ENCODE measurements around the gene SLC1A2. TPM values are rescaled to one million over a fixed set of nuclear protein-coding genes. Genes with fewer than 3 reads are reported as not detected.

SLC1A2 gene
- polyA plus RNA-seq, 4 donors = 0.27 to 0.92 (median 0.43) TPM

DNA sequence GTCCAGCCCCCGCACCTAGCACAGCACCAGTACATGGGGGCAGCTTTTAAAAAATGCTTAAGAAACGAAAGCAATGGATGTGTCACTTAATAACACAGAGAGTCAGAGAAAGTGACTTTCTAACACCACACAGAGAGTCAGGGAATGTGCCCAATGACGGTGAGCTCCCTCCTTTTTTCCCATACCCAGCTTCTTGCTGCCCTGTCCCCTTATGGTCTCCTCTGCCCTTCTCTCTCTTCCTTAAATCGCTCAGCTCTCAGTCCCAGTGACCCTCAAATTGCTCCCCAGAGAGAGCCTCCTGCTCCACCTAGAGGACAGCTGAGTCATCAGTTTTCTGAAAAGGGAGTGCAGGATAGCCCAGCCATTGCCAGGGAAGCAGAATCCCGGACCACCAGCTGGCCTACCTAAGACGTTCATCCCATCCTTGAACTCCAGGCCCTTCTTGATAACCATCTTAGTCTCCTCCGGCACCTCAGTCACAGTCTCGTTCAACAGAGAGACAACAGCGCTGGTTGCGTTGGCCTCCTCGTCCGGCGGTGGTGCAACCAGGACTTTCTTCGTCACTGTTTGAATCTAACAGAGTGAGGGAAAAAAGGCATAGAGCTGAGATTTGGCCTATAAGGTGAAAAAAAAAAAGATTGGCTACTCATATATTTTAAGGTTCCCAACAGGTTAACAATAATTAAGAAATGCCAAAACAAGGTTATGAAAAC, 113.5 kb downstream of the SLC1A2 start:
- peak in 3 of 4 donors; percentile 26 to 29 (median 27) for DNase-seq (ENCODE audit: low read depth in 4 of 4, low spot score in 2 of 4)

DNA sequence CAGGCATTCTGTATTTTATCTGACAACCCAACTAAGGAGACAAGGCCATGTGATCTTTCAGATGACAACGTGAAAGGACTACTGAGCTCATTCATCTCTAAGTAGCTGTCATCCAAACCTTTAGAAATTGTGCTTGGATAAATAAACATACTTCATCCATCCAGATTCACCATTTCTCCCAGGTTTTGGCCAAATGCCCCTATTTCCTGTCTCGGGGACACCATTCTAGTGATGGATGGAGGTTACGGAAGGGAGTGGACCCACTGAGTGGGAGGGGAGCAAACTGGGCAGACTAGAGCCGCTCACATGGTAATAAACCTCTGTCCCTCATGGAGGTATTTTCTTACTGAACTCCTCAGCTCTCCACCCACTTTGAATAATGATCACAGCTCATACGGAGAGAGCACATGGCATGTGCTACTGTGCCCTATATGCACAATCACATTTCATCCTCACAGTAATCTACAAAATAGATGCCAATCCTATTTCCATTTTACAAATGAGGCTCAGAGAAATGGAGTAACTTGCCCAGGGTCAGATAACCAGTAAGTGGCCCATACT, 114.4 kb downstream of the SLC1A2 start:
- DNase-seq (ENCODE audit: low read depth in 4 of 4, low spot score in 2 of 4) = peak in 1 of 4 donors; percentile 6

DNA sequence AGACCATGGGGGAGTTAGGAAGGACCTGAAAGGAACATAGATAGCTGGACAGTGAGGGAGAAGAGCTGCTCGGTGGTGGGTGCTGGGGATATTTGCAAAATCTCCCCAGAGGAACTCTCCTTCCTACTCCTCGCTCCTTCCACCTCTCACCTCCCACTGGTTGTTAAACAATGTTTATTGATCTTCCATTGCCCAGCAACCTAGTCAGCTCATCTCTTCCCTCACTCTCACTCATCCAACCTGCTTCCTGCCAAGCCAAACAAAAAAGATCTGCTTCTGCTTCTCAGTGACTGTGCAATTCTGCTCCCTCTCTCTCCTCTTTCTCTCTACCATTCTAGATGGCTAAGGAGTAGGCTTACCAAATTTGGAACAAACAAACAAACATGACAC, 115.0 kb downstream of the SLC1A2 start:
- no peak for DNase-seq (ENCODE audit: low read depth in 4 of 4, low spot score in 2 of 4)

DNA sequence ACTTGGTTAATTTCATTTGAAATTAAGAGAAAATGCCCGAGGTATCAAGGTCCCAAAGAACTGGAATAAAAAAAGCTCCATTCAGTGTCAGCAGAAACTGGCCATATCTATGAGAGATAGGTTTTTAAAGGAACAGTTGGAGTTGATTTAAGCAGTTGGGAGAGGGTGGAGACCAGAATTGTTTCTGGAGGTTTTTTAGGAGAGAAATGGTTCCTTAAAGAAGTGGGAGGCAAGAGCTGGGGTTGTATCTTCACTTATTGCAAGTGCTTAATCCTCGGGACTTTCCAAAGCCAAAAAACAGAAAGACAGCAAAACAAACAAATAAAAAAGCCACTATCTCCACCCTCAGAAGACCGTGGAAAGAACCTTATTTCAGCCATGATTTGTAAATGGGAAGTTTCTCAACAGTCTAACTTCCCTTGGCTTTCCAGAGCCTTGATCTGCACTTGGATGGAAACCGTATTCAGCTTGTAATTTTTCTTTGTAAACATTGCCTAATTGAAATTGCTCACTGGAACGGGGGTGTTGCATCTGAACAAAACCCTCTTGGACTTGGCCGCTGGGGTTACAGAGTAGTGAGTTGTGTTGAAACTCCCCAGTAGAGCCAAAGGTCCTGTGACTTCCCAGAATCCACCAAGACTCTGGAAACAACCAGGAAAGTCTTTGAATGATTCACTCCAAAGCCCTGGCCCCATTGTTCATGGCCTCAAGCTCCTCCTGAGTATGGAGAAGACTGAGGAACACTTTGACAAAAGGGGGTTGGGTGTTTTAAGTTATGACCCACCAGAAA, 115.6 kb downstream of the SLC1A2 start:
- no peak for DNase-seq (ENCODE audit: low read depth in 4 of 4, low spot score in 2 of 4)

DNA sequence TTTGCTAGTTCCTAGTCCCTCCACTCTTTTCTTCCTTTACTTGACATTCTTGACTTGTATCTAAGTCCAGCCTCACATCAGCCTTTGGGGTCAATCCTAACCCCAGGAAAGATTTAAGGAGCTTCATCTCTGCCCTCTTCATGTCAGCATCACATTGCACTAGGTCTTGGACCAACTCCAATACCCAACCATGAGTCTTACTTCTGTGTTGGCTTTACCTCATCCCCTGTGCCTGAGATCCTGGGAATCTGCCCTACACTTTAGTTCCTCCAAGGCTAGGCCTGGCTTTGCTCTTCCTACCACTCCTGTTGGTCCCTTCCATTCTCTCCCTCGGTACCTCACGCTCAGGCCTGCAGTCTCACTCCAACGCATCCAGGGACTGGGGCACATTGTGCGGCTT, 117.0 kb downstream of the SLC1A2 start:
- DNase-seq (ENCODE audit: low read depth in 4 of 4, low spot score in 2 of 4) = no peak

DNA sequence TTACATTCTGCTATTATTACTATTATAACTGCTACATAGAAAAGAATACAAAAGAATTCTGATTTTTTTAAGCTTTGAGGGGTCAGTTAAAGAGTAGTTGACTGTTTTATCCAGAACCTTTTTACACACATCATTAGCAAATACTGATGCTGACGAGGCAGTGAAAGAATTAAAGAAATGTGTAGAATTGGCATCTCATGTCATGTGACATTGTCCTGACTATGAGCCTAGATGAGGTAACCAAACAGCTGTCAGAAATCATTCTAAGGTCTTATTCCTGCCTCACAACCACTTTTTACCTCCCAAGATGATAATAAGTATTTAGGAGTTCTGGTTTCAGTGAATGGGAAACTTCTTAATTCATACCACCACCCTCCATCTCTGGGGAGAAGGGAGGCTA, 121.0 kb downstream of the SLC1A2 start:
- no peak for DNase-seq (ENCODE audit: low read depth in 4 of 4, low spot score in 2 of 4)

DNA sequence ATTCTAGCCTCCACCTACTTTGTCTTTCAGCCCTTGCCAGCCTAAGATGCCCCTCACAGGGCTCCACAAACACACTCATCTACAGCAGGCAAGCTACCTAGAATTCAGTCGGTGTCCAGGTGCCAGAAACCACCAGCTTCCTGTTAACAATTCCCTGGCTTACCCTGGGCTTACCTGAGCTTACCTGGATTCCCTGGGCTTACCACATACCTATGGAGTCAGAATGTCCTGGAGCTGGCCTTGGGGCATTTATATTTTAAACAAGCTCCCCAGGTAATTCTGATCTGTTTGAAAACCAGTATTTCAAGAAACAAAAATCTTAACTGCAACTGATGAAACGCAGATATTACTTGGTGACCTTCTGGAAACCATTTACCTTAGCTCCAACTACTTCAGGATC, 123.6 kb downstream of the SLC1A2 start:
- no peak for DNase-seq (ENCODE audit: low read depth in 4 of 4, low spot score in 2 of 4)

DNA sequence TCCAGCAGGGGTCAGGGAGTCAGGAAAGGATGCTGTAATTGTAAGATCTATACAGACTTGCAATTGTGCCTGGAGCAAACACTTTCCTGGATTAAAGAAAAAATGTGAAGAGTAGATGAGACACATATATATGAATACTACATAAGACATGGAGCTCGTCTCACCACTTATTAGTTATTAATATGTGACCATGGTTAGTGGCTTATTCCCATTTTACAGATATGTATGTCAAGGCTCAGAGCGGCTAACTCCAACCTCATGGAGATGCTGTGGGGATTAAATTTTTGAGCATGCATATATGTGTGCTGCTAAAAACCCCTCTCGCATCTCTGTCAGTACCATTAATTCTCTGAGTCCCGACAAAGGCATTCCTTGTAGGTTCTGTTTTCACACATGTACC, 125.7 kb downstream of the SLC1A2 start:
- no peak for DNase-seq (ENCODE audit: low read depth in 4 of 4, low spot score in 2 of 4)

DNA sequence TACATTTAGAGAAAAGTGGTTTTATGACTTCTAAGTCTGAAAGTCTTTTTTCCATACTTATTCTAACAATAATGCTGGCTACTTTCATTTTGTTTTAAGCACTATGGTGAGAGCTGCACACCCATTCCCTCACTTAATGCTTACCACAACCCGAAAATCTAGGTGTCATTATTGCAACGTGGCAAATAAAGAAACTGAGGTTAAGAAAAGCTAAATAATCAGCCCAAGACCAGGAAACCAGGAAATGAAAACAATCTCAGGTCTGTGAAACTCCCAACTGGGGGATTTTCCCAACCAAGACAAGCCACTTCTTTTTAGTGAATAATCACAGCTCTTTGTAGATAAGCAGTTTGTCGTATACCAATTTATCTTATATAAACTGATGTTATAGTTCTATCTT, 126.3 kb downstream of the SLC1A2 start:
- DNase-seq (ENCODE audit: low read depth in 4 of 4, low spot score in 2 of 4) = no peak

DNA sequence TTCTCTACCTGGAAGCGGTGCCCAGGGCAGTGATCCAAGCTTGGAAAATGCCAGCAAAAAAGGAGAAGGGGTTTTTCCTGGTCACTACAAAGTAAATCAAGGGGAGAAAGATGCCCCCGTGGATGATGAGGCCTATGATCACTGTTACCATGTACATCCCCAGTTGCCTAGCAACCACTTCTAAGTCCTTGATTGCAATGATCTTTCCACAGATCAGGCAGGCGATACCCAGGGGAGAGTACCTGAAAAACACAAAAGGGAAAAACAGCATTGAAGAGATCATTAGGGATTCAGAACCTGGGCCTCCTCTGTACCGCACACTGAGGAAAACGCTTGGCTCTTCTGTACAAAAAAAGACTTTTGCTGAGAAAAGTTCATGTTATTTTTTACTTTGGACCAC, 127.1 kb downstream of the SLC1A2 start:
- DNase-seq (ENCODE audit: low read depth in 4 of 4, low spot score in 2 of 4) = no peak

DNA sequence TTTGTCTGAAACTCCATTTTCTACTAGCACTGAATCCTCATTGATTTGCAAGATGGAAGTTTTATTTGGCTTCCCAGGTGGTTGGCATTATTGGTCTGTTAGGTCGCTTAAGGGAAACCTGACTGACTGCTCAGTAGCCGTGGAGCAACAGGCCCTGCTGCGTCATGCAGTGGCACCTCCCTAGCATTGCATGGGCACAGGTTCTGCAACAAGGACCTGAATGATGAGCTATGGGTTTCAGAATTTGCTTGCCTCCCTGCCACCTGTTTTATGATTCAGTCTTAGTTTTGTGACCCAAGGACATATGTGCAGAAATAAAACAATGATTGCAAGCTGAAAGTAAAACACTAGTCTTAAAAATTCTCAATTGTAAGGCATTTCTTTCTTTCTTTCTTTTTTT, 128.5 kb downstream of the SLC1A2 start:
- DNase-seq (ENCODE audit: low read depth in 4 of 4, low spot score in 2 of 4) = no peak

DNA sequence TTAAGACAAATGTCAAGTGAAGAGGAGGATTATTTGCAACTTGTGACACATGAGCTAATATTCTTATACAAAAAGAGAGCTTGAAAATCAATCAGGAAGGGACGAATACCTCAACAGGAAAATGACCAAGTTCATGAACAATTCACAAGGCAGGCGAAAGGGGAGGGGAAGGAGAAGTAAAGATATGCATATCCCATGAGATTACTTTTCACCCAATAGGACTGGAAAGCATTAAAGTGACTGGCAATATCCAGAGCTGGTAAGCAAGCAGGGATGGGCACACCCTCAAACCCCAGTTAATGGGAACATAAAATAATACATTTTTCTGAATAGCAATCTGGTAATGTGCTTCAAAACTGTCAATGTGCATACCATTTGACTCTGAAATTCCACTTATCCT, 129.5 kb downstream of the SLC1A2 start:
- DNase-seq (ENCODE audit: low read depth in 4 of 4, low spot score in 2 of 4) = no peak

DNA sequence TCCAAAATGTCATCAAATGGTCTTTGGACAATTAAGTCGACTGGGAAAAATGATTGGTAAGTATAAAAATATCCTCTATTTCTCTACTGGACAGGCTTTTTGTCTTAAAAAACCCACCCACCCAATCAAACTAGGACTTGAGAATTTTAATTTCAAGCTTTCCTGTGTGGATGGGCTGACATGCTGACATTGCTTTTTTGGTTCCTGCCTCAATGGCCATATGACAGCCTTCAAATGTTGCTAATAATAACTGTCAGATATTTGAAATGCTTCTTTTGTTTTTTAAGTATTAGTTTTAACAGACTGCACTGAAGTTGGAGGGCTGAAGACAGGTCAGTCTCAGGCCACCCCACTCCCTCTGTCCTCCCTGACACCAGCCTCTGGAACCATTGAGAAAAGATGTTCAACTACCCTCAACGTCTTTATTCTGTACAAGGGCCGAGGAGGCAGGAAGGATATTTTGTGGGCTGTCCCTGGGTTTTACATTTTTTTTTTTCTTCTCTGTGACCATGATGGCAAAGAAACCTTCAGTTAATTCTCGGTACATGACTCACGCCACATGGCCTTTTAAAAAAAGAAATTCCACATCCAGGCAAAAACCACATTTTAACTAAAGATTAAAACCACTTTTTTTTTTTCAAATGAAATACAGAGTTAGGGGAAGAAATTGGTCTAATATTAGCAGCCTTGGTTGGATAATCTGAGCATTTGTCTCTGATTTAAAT, 130.4 kb downstream of the SLC1A2 start:
- no peak for DNase-seq (ENCODE audit: low read depth in 4 of 4, low spot score in 2 of 4)

DNA sequence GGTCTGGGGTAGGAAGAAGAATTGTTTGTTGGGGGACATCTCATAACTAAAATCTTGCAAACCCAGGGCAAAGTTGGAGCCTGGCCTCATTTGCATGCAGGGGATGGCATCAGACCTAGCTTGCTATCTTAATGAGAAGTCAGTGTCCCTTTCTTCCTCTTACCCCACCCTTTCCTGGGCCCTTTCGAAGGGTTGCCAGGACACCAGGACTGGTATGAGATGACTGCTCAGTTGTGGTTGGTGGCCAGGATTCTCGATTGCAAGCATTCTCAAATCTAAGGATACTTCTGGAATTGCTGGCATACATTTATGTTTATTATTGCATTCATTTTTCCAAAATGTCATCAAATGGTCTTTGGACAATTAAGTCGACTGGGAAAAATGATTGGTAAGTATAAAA, 131.0 kb downstream of the SLC1A2 start:
- no peak for DNase-seq (ENCODE audit: low read depth in 4 of 4, low spot score in 2 of 4)

DNA sequence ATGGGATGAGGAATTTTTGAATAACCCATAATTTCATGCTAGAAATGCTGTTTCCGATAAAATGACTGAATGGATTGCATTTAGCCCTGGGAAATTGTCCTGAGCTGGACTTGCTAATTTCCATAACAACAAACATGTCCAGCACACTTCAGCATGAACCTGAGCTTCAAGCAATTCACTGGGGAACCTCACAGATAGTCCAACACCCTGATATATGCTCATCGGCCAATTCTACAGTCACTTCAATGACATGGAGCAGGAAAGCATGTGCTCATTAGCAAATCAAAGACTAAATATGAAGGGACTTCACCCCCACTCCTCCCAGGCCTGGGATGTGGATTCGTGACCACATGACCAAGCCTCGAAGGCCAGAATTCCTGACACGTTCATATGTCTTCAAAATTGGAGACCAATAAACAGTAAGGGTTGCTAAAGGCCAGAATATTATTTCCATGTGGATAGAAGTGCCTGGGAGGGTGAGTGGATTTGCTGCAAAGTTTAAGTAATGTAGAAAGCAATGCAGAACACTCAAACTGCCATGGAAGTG, 131.9 kb downstream of the SLC1A2 start:
- no peak for DNase-seq (ENCODE audit: low read depth in 4 of 4, low spot score in 2 of 4)

DNA sequence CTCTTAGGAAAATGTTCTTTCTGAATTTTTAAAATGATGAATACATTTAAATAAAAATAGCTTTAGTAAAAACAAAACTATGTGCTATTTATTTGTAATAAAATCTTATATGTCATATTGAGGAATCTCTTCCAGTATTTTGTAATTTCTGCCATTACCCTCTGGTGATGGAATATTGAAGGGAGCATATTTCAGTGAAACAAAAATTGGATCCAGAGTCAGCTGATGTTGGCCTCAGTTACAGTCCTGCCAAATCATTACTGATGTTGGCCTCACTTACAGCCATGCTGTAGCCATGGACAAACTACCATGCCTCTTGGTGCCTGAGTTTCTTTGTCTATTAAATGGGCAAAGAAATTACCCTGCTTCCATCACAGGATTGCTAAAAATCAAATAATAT, 133.2 kb downstream of the SLC1A2 start:
- DNase-seq (ENCODE audit: low read depth in 4 of 4, low spot score in 2 of 4) = no peak

DNA sequence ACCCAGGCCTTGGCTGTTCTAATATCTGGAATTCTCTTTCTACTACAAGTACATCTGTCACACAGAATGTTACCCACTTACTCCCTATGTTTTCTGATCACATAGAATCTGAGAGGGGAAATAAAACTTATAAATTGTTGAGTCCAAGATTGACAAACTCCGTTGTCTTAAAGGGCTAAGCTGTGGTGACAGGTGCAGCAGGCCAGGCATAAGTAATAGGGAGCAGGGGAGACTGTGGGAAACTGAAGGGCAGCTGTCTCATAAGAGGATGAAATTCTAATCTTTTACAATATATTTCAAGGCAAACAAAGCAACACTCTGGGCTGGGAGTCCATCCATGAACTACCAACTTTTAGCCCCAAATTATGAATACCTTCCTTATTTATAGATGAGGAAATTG, 133.9 kb downstream of the SLC1A2 start:
- DNase-seq (ENCODE audit: low read depth in 4 of 4, low spot score in 2 of 4) = no peak

DNA sequence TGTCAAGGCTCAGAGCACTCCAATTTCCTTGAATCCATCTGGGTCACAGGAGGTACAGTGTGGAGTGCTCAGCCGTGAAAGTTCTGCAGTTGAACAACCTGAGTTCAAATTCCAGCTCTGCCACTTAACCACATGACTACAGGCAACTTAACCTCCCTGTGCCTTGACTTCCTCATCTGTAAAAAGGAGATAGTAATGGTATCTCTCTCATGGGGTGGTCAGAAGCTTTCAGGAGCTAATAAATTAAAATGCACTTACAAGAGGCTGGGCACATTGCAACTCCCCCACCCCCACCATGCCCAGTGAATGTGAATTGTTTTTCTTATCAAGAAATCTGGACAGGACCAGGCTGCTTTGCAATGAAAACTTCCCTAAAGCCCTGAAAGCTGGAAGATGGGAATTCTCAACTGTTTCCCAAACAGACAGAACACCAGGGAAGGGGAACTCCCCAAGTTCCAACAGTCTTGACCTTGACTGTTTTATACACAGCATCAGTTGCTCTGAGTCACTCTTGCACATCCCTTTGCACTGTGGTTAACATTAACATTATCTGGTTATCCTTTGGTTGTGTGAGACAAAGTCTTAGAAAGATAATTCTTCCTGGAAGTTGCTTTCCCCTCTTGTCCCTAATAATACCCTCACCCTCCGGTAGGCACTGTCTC, 137.0 kb downstream of the SLC1A2 start:
- DNase-seq (ENCODE audit: low read depth in 4 of 4, low spot score in 2 of 4) = no peak

DNA sequence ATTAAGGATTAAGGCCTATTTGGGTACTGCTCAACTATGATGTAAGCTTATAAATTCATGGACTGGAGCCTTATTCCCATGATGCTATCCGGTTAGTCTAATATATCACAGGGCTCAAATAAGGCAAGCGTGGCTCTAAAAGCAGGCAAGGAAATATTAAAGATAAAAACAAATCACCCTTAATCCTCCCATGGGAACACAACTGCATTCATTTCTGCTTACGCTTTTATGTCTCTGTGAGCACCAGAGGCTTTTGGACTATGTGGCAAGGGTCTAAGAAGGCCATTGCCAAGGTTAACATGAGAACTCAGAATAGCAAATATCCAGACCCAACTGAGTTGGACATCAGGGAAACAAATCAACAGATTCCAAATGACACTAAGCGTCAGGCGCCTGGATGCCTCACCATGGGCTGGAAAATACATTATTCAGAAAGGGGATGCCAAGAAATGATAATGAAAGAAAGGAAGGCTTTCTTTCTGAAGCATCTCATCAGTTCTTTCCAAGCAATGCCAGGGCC, 138.1 kb downstream of the SLC1A2 start:
- no peak for DNase-seq (ENCODE audit: low read depth in 4 of 4, low spot score in 2 of 4)

DNA sequence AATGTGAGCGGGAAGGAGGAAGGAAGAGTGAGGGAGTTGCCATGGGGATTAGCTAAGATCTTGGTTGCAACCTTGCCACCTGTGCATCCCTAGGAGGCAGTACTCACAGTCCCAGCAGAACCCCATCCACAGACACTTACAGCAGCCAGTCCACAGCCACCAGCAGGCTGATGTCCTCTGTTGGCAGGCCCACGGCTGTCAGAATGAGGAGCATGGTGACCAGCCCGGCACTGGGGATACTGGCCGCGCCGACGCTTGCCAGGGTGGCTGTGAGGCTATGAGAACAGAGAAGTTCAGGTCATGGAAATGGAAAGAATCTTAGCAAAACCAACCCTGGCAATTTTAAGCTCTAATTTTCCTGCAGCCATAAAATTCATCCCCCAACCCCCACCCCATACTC, 138.6 kb downstream of the SLC1A2 start:
- DNase-seq (ENCODE audit: low read depth in 4 of 4, low spot score in 2 of 4) = no peak

Measured in left renal cortex interstitium (tissue), 4 donors.